ENCODE measurements around the gene LILRA5.
"Not testable (repeated sequence)": the region's sequence is repeated elsewhere in the genome, so short reads cannot be mapped to it uniquely, and the experiment has no call there.

Gene LILRA5

DNA sequence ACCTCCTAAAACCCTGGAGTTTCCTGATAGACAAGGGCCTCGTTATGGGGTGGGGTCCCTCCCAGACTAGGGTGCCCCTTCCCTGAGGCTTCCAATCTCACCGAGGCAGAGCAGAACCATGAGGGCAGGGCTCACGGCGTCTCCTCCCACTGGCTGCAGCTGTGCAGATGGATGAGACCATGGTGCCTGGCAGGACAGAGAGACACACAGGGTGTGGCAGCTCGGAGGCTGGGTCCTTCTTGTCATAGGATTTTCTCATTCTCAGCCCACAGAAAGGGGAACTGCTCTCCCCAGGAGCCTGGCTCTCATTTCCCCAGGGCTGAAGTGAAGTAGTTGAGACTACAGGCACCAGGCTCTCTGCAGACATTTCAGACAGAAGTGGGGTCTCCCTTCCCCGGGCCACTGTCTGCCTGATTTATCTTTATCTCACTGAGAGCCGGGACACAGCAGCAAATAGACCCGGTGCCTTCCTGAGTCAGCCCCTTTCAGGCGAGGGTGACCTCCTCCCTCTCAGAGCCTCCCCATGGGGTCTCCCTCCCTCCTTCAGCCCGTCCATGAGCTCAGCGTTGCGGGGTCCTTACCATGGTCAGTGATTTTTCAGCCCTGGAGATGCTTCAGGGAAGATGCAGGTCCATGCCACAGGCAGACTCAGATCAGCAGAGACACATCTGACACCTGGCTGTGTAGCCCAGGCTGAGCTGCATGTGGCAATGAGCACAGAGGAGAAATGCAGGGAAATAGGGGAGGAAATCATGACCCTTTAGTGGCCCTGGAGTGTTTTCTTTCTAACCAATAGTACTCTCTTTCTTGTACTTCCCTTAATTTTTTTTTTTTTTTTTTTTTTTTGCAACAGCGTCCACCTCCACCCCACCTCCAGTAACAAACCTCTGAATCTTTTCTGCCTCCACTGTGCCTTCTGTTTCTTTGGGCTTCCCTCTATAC, at the start of gene LILRA5:
TSS of gene LILRA5 (minus strand) at position 731 of the 942 bp plus-strand sequence. CDS start at position 584, 147 bp downstream.
- no peak for DNase-seq (ENCODE audit: low read depth, low spot score)

DNA sequence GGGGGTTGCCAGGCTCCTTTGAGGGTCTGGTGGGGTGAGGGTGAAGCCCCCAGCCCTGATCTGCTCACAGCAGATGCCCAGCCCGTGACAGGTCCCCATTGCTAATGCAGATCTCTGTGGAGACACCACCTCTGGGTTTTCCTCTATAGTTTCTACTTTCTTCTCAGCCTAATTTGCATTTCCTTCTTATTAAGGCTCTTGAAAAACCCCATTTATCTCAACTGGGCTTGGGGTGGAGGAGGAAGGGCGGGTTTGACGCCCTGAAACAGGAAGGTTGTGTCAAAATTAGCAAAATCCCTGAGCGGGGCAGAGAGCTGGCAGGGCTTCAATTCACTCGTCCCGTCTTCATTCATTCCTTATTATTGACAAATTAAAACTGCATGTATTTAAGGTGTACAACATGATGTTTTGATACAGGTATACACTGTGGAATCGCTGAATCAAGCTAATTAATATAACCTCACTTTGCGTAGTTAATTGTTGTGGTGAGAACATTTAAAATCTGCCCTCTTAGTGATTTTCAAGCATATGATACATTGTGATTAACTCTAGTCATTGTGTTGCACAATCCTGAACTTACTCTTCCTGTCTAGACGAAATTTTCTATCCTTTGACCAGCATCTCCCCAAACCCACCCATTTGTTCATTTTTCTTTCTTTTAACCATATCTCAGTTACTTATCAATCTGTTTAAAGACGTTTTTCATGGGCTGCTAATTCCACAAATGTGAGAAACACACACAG, 48.9 kb upstream of the LILRA5 start:
- DNase-seq (ENCODE audit: low read depth, low spot score), result not testable (repeated sequence)

DNA sequence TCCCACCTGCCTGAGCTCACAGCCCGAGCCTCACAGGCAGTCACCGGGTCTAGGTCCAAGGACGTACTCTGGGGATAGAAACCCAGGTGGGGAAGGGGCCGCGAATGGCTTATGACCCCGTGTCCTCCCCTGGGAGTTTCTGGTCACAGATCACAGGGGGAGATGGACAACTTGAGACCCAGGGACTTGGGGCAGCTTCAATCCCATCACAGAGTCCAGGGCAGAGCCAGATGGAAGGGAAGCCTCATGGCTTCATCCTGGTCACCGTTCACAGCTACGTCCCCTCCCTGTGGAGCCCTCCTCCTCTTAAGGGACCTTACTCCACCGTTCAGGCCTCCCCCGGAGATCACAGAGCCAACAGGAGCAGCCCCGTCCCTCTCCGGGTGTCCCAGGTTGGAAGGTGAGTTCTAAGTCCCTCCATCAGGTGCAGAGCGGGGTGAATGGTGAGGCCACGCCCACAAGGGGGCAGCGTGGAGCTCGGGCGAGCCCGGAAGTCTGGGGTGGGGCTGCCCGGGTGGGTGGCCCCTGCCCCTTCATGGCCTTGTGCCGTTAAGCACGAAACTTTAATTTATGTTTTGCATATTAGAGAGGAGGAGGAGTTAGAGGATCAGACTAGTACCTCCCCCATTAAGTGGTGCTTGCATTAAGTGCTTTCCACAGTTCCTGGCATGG, 46.3 kb upstream of the LILRA5 start:
- not testable (repeated sequence) for DNase-seq (ENCODE audit: low read depth, low spot score)

DNA sequence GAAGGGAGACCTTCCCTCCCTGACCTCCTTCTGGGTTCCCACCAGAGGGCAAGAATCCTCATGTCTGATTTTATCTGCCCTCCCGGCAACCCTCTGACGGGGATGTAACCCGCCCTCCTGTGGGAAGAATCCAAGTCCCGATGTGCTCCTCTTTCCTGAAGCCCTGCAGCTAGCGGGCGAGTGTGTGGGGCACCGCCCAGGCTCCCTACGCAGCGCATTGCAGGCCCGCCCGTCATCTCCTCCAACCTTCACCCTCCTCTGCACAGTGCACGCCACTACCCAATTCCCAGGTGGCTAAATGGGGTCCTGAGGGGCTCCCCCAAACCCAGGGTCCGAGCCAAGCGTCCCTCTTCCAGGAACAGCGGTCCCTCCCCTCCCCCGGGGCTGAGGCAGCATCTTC, 44.4 kb upstream of the LILRA5 start:
- DNase-seq (ENCODE audit: low read depth, low spot score), result no peak

DNA sequence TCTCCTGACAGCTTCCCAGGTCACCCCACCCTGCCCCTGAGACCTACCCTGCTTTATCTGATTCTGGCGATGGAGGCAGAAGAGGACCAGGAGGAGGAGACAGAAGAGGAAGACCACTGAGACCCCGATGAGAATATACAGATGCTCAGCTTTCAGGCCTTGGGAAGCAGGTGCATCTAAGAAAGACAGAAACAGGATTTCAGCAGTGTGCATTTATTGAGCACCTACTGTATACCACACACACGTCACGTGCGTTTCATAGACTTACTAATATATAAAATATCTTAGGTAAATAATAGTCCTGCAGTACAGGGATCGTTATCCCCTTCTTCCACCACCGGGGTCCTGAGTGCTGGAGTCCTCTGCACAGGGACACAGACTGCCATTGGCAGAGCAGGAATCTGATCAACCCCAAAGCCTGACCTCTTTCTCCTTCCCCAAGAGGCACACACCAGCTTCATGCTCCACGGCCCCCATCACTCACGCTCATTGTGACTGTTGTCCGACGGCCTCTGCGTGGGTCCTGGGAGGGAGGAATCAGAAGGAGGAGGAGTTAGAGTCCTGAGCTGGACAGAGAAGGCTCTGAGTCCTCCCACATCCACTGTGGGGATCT, 43.6 kb upstream of the LILRA5 start:
- DNase-seq (ENCODE audit: low read depth, low spot score), result no peak

DNA sequence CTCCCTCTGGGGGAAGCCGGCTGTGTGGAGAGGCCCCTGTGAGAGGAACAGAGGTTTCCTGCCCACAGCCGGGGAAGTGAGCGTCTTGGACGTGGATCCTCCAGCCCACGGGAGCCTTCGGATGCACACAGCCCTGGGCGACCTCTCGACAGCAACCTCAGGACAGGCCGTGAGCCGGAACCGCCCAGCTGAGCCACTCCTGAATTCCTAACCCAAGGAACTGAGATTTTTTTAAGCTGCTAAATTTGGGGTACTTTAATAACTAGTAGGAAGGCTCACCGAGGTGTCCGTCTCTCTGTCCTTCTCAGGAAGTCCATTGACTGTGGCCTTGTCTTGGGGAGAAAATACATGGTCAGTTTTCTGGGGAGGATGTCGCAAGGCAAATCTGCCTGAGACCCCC, 42.7 kb upstream of the LILRA5 start:
- DNase-seq (ENCODE audit: low read depth, low spot score), result no peak

DNA sequence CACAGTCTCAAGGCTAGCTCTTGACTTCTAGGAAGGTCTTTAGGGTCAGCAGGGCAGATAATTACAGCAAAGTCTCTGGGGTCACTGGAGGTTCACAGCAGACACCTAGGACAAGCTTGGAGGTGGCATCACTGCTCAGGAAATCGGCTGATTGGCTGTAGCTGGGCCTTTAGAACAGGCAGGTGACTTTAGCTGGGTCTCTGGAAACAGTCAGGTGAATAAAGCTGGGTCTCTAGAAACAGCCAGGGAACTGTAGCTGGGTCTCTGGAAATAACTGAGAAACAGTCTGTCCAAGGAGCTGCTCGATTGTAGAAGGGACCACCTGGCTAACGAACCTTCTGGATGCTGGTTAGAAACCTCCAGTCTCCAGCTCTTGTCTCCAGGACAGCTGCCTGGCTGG, 41.8 kb upstream of the LILRA5 start:
- DNase-seq (ENCODE audit: low read depth, low spot score), result no peak

DNA sequence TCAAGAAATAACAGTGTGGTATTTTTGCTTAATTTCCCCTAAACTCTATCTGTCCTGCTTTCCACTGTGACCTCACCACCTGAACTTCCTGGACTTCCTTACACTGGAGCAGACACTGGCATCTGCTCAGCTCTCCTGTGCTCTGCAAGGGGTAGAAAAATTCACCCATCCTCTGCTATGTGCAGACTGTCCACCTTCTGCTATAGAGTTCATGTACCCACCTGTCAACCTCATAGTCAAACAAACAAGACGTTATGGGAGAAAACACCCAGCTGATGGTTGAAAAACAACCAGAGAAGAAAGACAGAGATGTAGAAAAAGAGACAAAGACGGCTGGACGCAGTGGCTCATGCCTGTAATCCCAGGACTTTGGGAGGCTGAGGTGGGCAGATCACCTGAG, 39.6 kb upstream of the LILRA5 start:
- no peak for DNase-seq (ENCODE audit: low read depth, low spot score)

DNA sequence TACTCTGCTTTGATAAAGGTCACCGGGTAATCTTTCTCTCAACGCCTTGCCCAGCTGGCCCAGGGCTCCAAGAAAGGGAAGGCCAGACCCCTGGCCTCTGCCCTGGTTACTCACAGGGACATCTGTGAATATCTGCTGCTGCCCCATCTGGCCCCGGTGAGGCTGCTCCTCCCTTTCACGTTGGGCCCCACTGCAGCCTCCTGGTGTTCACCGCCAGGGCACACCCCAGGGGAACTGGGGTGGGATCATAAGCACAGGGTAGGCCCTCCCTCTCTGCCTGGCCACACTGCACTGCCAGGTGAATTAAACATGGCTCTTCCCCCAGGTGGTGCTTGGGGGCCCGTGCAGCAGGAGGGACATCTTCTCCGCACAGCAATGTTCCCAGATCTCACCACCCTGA, 39.1 kb upstream of the LILRA5 start:
- DNase-seq (ENCODE audit: low read depth, low spot score), result no peak

DNA sequence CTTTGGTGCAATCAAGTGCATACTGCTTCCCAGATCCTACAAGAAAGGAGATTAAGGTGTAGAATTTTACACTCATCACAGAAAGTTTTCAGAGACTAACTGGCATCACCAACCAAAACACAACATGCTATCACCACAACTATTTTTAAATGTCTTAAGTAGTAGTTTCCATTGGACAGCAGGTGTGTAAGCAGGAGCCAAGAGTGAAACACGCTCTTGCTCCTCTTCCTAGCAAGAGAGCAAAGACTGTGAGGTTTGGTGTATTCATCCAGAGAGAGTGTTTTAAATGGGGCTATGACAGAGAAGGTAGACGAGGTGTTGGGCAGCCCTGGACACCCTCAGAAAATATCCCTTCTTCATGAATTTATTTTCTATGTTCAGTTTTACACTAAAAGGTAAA, 38.5 kb upstream of the LILRA5 start:
- DNase-seq (ENCODE audit: low read depth, low spot score), result no peak

DNA sequence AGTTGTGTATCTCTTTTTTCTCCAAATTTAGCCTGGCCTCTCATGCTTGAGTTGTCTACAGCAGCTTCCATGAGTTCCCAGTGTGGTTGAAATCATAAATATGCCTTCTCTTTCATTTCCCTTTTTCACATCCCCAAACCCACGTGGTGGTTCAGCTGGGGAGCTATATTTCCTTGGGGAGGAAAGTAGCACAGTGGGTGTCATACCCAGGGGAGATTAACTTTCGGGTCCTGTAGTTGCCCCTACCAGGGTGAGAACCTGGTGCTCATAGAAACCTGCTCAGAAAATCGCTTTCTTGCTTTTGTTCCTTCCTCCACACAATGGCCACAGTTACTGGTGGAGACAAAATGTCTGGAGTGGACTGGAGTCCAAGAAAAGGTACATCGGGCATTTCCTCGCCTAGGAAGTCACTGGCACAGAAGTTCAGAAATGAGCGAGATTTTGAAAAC, 33.0 kb upstream of the LILRA5 start:
- DNase-seq (ENCODE audit: low read depth, low spot score), result no peak

DNA sequence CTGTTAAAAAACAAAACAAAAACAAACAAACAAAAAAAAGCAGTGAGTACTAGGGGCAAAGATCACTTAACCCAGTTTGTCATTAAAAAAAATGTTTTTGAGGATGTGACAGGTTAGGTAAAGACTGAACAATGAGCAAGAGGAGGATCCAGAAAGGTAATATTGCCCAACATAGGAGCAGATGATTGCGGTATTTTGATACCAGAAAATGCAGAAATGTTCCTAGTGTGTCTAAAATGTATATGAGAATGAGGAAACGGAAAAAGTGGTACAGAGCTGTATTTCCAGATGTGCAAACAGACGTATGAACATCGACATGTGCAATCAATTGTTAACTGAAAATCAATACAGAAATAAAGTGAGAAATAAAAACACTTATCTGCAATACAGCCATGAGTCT, 30.9 kb upstream of the LILRA5 start:
- DNase-seq (ENCODE audit: low read depth, low spot score), result no peak

DNA sequence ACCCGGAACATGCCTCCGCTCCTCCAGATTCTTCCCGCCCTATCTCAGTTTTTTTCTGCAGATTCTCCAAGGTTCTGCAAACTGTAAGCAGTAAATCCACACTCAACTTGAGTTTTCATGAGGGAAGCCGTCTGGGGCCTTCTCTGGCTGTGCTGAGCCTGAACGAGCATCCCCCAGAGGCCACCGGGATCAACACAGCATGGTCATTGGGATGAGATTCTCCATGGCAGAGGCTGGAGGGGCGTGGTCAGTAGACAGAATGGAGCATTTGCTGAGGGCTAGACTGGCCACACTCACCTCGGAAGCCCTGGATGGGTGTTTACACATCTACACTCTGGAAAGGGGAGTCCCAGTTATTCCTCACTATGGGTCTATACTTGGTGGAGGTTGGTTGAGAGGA, 28.3 kb upstream of the LILRA5 start:
- no peak for DNase-seq (ENCODE audit: low read depth, low spot score)

DNA sequence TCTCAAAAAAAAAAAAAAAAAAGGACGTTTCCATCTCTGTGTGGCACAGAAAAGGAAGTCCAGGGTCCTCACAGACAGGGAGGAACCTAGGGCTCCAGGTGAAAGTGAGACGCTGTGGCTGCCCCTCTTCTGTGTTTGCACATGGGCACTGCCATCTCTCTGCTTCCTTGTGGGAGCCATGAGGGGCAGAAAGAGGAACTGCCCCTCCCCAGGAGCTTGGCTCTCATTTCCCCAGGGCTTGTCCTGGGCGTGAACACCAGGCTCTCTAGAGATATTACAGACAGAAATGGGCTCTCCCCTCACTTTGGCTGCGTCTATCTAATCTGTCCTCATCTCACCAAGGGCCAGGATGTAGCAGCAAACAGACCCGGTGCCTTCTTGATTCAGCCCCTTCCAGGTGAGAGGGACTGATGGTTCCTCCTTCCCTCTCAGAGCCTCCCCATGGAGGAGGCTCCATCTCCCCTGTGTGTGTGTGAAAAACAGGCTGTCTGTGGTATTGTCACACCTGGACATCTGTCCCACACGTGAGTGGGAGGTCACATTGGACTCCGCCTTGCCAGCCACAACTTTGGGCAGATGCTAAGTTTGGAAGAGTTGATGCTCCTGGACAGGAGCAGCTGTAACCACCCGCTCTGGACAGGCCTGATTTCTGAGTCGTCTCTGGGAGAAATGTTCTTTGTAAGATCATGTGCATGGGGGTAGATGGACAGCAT, 26.8 kb upstream of the LILRA5 start:
- no peak for DNase-seq (ENCODE audit: low read depth, low spot score)

DNA sequence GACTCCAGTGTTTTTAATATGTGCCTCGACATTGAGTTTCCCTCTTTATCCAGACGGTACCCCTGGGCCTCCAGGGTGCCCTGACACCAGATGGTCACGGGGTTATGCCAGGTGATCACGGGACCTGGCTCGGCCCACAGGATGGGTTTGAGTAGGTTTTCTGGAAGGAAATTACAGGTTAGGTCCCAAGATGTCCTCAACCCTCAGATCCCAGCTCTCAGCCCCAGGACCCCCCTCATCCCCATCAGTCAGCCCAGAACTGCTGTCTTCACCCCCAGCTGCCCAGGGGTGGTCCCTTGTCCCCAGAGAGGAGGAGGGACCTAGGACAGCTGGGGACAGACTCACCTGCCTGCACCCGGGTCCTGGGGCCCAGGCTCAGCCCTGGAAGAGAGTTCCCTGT, 25.6 kb upstream of the LILRA5 start:
- no peak for DNase-seq (ENCODE audit: low read depth, low spot score)

DNA sequence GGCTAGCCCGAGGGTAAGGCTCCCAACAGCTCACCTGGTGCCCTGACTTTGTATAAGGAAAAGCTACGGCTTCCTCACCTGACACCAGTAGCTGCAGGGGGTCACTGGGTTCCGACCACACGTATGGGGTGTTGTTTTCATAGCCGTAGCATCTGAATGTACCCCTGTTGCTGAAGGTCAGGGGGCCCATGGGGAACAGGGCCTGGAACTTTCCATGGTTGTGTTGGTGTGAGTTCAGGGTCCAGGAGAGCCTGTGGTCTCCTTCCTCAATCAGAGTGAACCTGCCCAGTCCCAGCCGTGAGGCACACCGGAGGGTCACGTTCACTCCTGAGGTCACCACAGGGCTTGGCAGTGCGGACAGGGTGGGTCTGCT, 24.9 kb upstream of the LILRA5 start:
- DNase-seq (ENCODE audit: low read depth, low spot score), result no peak

DNA sequence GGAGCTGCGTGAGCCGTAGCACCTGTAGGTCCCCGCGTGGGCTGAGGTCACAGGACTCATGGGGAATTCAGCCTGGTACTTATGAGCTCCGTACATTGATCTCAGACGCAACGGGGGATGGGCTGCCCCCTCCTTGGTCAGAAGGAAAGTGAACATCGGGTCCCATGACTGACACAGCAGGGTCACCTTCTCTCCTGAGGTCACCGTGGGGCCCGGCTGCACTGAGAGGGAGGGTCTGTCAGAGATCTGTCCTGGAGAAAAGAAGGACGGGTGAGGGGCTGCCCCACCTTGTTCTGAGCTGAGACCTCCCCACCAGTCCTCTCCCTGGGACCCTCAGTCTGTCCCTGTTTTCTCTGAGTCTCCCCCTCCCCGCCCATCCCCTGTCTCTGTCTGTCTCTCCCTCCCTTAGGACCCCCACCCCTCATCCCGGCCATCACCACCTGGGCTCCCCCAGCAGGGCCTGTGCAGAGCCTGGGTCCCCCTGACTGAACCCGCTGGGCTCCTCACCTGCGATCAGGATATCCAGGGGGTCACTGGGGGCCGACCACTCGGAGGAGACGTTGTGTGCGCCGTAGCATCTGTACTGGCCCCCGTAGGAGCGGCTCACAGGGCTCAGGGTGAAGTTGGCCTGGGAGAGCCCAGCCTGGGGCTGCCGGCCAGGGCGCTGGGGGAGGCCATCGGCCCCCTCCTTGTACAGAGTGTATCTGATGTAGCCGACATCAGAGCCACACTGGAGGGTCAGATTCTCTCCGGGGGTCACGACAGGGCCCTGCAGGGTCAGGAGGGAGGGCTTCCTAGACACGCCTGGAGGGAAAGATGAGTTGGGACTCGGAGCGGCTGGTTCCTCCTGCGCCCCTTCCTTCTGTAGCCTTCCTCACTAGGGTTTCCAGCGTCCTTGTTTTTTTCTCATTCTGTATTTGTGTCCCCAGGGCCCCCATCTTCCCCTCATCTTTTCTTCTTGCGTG, 24.2 kb upstream of the LILRA5 start:
- no peak for DNase-seq (ENCODE audit: low read depth, low spot score)

DNA sequence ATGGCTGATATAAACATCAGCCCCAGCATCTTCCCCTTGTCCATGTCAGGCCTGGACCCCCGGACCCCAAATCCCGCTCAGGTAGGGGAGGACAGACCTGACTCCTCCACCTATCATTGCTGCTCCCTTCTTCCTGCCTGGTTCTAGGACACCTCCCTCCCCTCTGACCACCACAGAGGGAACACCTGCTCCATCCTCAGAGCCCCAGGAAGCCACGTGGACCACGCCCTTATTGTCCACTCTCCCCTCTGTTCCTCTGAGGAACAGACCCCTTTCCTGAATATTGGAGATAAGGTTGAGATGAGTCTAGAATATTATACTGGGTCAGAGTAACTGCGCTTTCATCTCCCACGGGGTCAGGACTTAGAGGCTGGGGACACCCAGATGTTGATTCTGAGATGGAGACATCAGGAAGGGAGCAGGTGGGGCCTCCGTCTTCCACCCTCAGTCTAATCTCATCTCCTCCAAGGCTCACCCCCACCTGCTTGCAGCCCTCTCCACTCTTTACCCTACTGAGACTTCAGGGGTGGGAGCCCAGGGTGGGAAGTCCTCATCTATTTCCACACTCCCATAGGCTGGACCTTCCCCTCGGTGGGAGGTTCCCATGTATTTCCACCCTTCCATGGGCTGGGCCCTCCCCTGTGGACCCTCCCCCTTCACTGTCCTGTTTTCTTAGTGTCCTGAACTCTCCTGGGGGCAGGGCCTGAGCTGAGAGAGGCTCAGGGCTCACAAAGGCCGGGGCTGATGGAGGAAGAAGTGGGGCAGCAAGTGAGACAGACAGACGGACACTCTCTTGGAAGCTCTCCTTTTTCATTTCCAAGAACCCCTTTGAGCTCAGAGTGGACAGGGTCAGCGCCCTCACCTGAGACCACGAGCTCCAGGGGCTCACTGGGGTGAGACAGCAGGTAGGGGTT, 23.3 kb upstream of the LILRA5 start:
- DNase-seq (ENCODE audit: low read depth, low spot score), result no peak

DNA sequence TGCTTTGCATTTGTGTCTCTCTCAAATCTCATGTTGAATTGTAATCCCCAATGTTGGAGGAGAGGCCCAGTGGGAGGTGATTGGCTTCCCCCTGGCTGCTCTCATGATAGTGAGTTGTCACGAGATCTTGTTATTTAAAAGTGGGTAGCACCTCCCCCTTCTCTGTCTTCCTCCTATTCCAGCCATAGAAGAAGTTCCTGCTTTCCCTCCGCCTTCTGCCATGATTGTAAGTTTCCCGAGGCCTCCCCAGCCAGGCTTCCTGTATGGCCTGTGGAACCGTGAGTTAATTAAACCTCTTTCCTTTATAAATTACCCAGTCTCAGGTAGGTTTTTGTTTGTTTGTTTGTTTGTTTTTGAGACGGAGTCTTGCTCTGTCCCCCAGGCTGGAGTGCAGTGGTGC, 22.2 kb upstream of the LILRA5 start:
- DNase-seq (ENCODE audit: low read depth, low spot score), result no peak

Data from brain pericyte (primary cell).